AG04450 (cell line): ENCODE measurements around the gene MEIG1. TPM values are rescaled to one million over a fixed set of nuclear protein-coding genes. Genes with fewer than 3 reads are reported as not detected.
"Not testable (repeated sequence)": the region's sequence is repeated elsewhere in the genome, so short reads cannot be mapped to it uniquely, and the experiment has no call there.

ENCODE experiments used
- CTCF ChIA-PET: fragments of 300-600, 350-600 bp; formaldehyde crosslinking; extraction: SDS; loops from one replicate; lab custom pipeline; 2022; ENCODE audit warnings: antibody characterized with exemption, inconsistent platforms; lab: Charles Lee
- POLR2A ChIA-PET: fragments of 350-600 bp; formaldehyde crosslinking; extraction: SDS; loops from one replicate; lab custom pipeline; 2021; ENCODE audit warnings: antibody characterized with exemption, inconsistent platforms; lab: Yijun Ruan, JAX
- DNase-seq: peaks from one replicate; pipeline ENCODE4 v3.0.0-alpha.2; 2011; ENCODE audit warnings: low read depth, low spot score
- H3K27ac ChIP-seq: one replicate; pipeline ENCODE4 v1.5.1; 2012; ENCODE audit warnings: low read depth, low read length, control low read depth
- H3K27me3 ChIP-seq: one replicate; pipeline ENCODE4 v1.6.0; 2012; ENCODE audit warnings: low read length; ENCODE audit not compliant: control insufficient read depth, insufficient read depth
- H3K4me3 ChIP-seq: 2 replicates; pipeline ENCODE4 v1.5.1; 2011; ENCODE audit warnings: mild to moderate bottlenecking, low read depth, low read length, control low read depth
- H3K9me3 ChIP-seq: 2 replicates; pipeline ENCODE4 v1.5.1; 2012; ENCODE audit warnings: low read length; ENCODE audit not compliant: control insufficient read depth, insufficient read depth
- CTCF ChIP-seq: IDR thresholded peaks from 2 replicates; pipeline ENCODE4 v1.5.1; 2011; ENCODE audit warnings: low read depth, low read length, control low read depth, inconsistent platforms
- polyA plus RNA-seq: library from polyadenylated mRNA; depleted of rRNA; stranded (reverse); fragments of >200 nt; gene quantifications from 2 replicates; pipeline ENCODE4 v1.2.3, GENCODE V29; 2011

MEIG1 gene
- polyA plus RNA-seq, 1 experiment: 0.21 TPM

GRCh38 chr10:14971867-14972448 is 12.8 kb downstream of the MEIG1 start:
- TF ChIP-seq CTCF: peak; percentile 48
- DNase-seq: no peak
- Histone ChIP-seq H3K27me3 (peaks cover 5% of the 10 kb centered on the region), H3K9me3 (no peaks in the 10 kb centered on the region), H3K27ac (no peak overlapping the region), H3K4me3 (no peak overlapping the region)
- CTCF ChIA-PET: interaction anchor here (0.5 to 1.8 kb wide), 5 partner anchors 11 to 133 kb away, joined by 3 to 7 read pairs (median 5); no protein-coding TSS in a partner anchor
- POLR2A ChIA-PET: interaction anchor here (0.8 kb wide), 1 partner anchor 13 kb away, joined by 4 read pairs; the partner anchor contains the start of gene MEIG1

GRCh38 chr10:14974153-14974998 is 15.2 kb downstream of the MEIG1 start:
- CTCF ChIA-PET: interaction anchor here (0.7 to 0.8 kb wide), 2 partner anchors 129 to 364 kb away, joined by 3 read pairs; no protein-coding TSS in a partner anchor
- DNase-seq, POLR2A ChIA-PET, H3K27ac ChIP-seq, H3K27me3 ChIP-seq, H3K9me3 ChIP-seq, H3K4me3 ChIP-seq: not testable (repeated sequence)

GRCh38 chr10:14975672-14976273 is 16.6 kb downstream of the MEIG1 start:
- no peak for DNase-seq
- CTCF ChIA-PET: no interaction called here
- Histone ChIP-seq H3K9me3 (no peaks in the 10 kb centered on the region), H3K27ac (no peak overlapping the region), H3K4me3 (no peak overlapping the region), H3K27me3 (peaks cover 2% of the 10 kb centered on the region)
- POLR2A ChIA-PET: no interaction called here
- peak; percentile 34; the same call in 1 of the 2 replicates for TF ChIP-seq CTCF

- DNase-seq: no peak
- Histone ChIP-seq H3K4me3 (no peak overlapping the region), H3K27me3 (peaks cover 4% of the 10 kb centered on the region), H3K9me3 (no peaks in the 10 kb centered on the region), H3K27ac (no peak overlapping the region)
- POLR2A ChIA-PET: no interaction called here
- no peak for TF ChIP-seq CTCF
- CTCF ChIA-PET: no interaction called here
Measured at GRCh38 chr10:14982744-14983143, 23.6 kb downstream of the MEIG1 start.

GRCh38 chr10:14989552-14989951 is 30.4 kb downstream of the MEIG1 start:
- DNase-seq, H3K27ac ChIP-seq, H3K9me3 ChIP-seq, H3K27me3 ChIP-seq, H3K4me3 ChIP-seq, POLR2A ChIA-PET, CTCF ChIA-PET: not testable (repeated sequence)
